Renal pelvis (tissue), 3 donors: ENCODE data around the gene APBB3. TPM values are rescaled to one million over a fixed set of nuclear protein-coding genes. Genes with fewer than 3 reads are reported as not detected.

Source experiments
- polyA plus RNA-seq, 3 donors: library from polyadenylated mRNA; unstranded; fragments of 120-200 nt; gene quantifications; one replicate each; pipeline ENCODE4 v1.2.1, GENCODE V29; 2013; ENCODE audit not compliant: insufficient read length in 3 of 3

The APBB3 gene
- polyA plus RNA-seq, 3 donors, result 31.8 to 65.7 (median 61.0) TPM

Other genes with a start within 250 kb of the APBB3 start
- 10 to 100 TPM in 1 of 3 donors, 1 to 10 TPM in 2; 7.5 to 10.4 (median 9.1) TPM for gene HBEGF, start 218.0 kb downstream of the APBB3 start, polyA plus RNA-seq
- gene SLC4A9, start 204.4 kb downstream of the APBB3 start, polyA plus RNA-seq, result 10 to 100 TPM; 12.4 to 36.4 (median 22.9) TPM
- 100 to 1,000 TPM in 2 of 3 donors, 10 to 100 TPM in 1; 96.7 to 152 (median 126) TPM for gene ANKHD1, start 162.8 kb downstream of the APBB3 start, polyA plus RNA-seq
- 10 to 100 TPM; 10.6 to 15.0 (median 11.9) TPM for gene EIF4EBP3, start 16.9 kb downstream of the APBB3 start, polyA plus RNA-seq
- gene SRA1, start 7.1 kb downstream of the APBB3 start, polyA plus RNA-seq, result 10 to 100 TPM; 26.8 to 31.7 (median 27.0) TPM
- gene SLC35A4, start 230 bp upstream of the APBB3 start, polyA plus RNA-seq, result 10 to 100 TPM; 77.1 to 87.2 (median 85.2) TPM
- gene CD14, start 68.6 kb upstream of the APBB3 start, polyA plus RNA-seq, result 10 to 100 TPM in 2 of 3 donors, 1 to 10 TPM in 1; 8.4 to 10.6 (median 10.3) TPM
- gene TMCO6, start 74.9 kb upstream of the APBB3 start, polyA plus RNA-seq, result 10 to 100 TPM; 16.5 to 25.0 (median 22.1) TPM
- gene NDUFA2, start 83.0 kb upstream of the APBB3 start, polyA plus RNA-seq, result 10 to 100 TPM; 83.0 to 99.7 (median 99.4) TPM
- gene IK, start 83.2 kb upstream of the APBB3 start, polyA plus RNA-seq, result 100 to 1,000 TPM; 147 to 180 (median 177) TPM
- gene WDR55, start 100.3 kb upstream of the APBB3 start, polyA plus RNA-seq, result 10 to 100 TPM; 14.4 to 19.2 (median 18.6) TPM
- under 1 TPM in 2 of 3 donors, not detected in 1; 0.44 to 0.58 TPM for gene DND1, start 109.0 kb upstream of the APBB3 start, polyA plus RNA-seq
- 10 to 100 TPM; 67.5 to 81.8 (median 75.1) TPM for gene HARS1, start 126.8 kb upstream of the APBB3 start, polyA plus RNA-seq
- gene HARS2, start 126.9 kb upstream of the APBB3 start, polyA plus RNA-seq, result 10 to 100 TPM; 43.1 to 62.8 (median 55.1) TPM
- 100 to 1,000 TPM in 2 of 3 donors, 10 to 100 TPM in 1; 97.1 to 131 (median 127) TPM for gene ZMAT2, start 135.8 kb upstream of the APBB3 start, polyA plus RNA-seq
- gene PCDHA1, start 221.5 kb upstream of the APBB3 start, polyA plus RNA-seq, result under 1 TPM in 1 of 3 donors, not detected in 2; 0.15 TPM
- under 1 TPM; 0.18 to 0.32 (median 0.20) TPM for gene PCDHA2, start 230.3 kb upstream of the APBB3 start, polyA plus RNA-seq
- under 1 TPM; 0.33 to 0.40 (median 0.38) TPM for gene PCDHA3, start 236.5 kb upstream of the APBB3 start, polyA plus RNA-seq
- gene PCDHA4, start 242.5 kb upstream of the APBB3 start, polyA plus RNA-seq, result 1 to 10 TPM in 1 of 3 donors, under 1 TPM in 2; 0.73 to 1.2 (median 0.81) TPM